H9 (cell line): ENCODE results near the gene PHF24. TPM values are rescaled to one million over a fixed set of nuclear protein-coding genes. Genes with fewer than 3 reads are reported as not detected.

ENCODE experiments used
- DNase-seq: peaks from one replicate; pipeline ENCODE4 v3.0.0-alpha.2; 2017
- H2AFZ ChIP-seq: one replicate; pipeline ENCODE4 v1.6.1; 2013; ENCODE audit warnings: mild to moderate bottlenecking, low read length, control low read depth, moderate library complexity
- H2AK5ac ChIP-seq: 2 replicates; pipeline ENCODE4 v1.6.1; 2013; ENCODE audit warnings: low read length, control low read depth, mixed read lengths; ENCODE audit not compliant: insufficient read length
- H2BK120ac ChIP-seq: one replicate; pipeline ENCODE4 v1.6.1; 2013; ENCODE audit warnings: low read depth, mild to moderate bottlenecking, low read length, control low read depth, inconsistent platforms; ENCODE audit not compliant: poor library complexity, severe bottlenecking
- H2BK12ac ChIP-seq: 2 replicates; pipeline ENCODE4 v1.6.1; 2013; ENCODE audit warnings: low read length, control low read depth, mixed read lengths, low read depth; ENCODE audit not compliant: insufficient read length
- H2BK15ac ChIP-seq: 2 replicates; pipeline ENCODE4 v1.6.1; 2013; ENCODE audit warnings: low read depth, low read length, control low read depth
- H2BK20ac ChIP-seq: one replicate; pipeline ENCODE4 v1.6.1; 2013; ENCODE audit warnings: low read depth, mild to moderate bottlenecking, low read length, control low read depth, inconsistent platforms; ENCODE audit not compliant: poor library complexity, severe bottlenecking
- H2BK5ac ChIP-seq: 2 replicates; pipeline ENCODE4 v1.6.1; 2013; ENCODE audit warnings: low read length, control low read depth, mixed read lengths; ENCODE audit not compliant: insufficient read length
- H3K14ac ChIP-seq: 2 replicates; pipeline ENCODE4 v1.6.1; 2013; ENCODE audit warnings: low read length, control low read depth; ENCODE audit not compliant: insufficient read depth
- H3K18ac ChIP-seq: 2 replicates; pipeline ENCODE4 v1.6.1; 2013; ENCODE audit warnings: low read depth, mild to moderate bottlenecking, mixed read lengths, low read length, control low read depth; ENCODE audit not compliant: insufficient read length
- H3K23ac ChIP-seq: 2 replicates; pipeline ENCODE4 v1.6.1; 2013; ENCODE audit warnings: low read length, control low read depth, mixed read lengths, low read depth; ENCODE audit not compliant: insufficient read length
- H3K23me2 ChIP-seq: 2 replicates; pipeline ENCODE4 v1.6.1; 2013; ENCODE audit warnings: low read depth, mild to moderate bottlenecking, mixed read lengths, low read length, control low read depth; ENCODE audit not compliant: insufficient read length, poor library complexity, severe bottlenecking
- H3K27ac ChIP-seq: 2 replicates; pipeline ENCODE4 v1.5.1; 2013; ENCODE audit warnings: low read length, control low read depth, mixed read lengths, low read depth; ENCODE audit not compliant: insufficient read length
- H3K27me3 ChIP-seq: 2 replicates; pipeline ENCODE4 v1.6.1; 2013; ENCODE audit warnings: low read length, control low read depth, inconsistent platforms; ENCODE audit not compliant: insufficient read depth
- H3K4ac ChIP-seq: 2 replicates; pipeline ENCODE4 v1.6.1; 2013; ENCODE audit warnings: low read depth, mild to moderate bottlenecking, control low read depth, inconsistent platforms, low read length, moderate library complexity
- H3K4me1 ChIP-seq: 2 replicates; pipeline ENCODE4 v1.6.1; 2013; ENCODE audit warnings: low read length, control low read depth, inconsistent platforms; ENCODE audit not compliant: insufficient read depth
- H3K4me2 ChIP-seq: 2 replicates; pipeline ENCODE4 v1.6.1; 2013; ENCODE audit warnings: low read length, control low read depth, mixed read lengths; ENCODE audit not compliant: insufficient read length, insufficient read depth
- H3K56ac ChIP-seq: 2 replicates; pipeline ENCODE4 v1.6.1; 2013; ENCODE audit warnings: low read depth, mild to moderate bottlenecking, mixed read lengths, low read length, control low read depth; ENCODE audit not compliant: insufficient read length
- H3K79me1 ChIP-seq: 2 replicates; pipeline ENCODE4 v1.6.1; 2013; ENCODE audit warnings: low read depth, mild to moderate bottlenecking, moderate library complexity, low read length, control low read depth, inconsistent platforms; ENCODE audit not compliant: insufficient read depth, poor library complexity, severe bottlenecking
- H3K79me2 ChIP-seq: 2 replicates; pipeline ENCODE4 v1.6.1; 2013; ENCODE audit warnings: low read length, control low read depth, inconsistent platforms; ENCODE audit not compliant: insufficient read depth
- H3K9ac ChIP-seq: 2 replicates; pipeline ENCODE4 v1.6.1; 2013; ENCODE audit warnings: low read length, control low read depth, mixed read lengths; ENCODE audit not compliant: insufficient read length; ENCODE audit errors: extremely low read depth
- H3K9me3 ChIP-seq: one replicate; pipeline ENCODE4 v1.6.1; 2013; ENCODE audit warnings: low read depth, low read length, inconsistent platforms; ENCODE audit not compliant: control insufficient read depth
- H3T11ph ChIP-seq: one replicate; pipeline ENCODE4 v1.6.1; 2013; ENCODE audit warnings: mild to moderate bottlenecking, low read length, control low read depth, inconsistent platforms
- H4K20me1 ChIP-seq: one replicate; pipeline ENCODE4 v1.6.1; 2013; ENCODE audit not compliant: control insufficient read depth, insufficient read length, insufficient read depth
- H4K5ac ChIP-seq: 2 replicates; pipeline ENCODE4 v1.6.1; 2013; ENCODE audit warnings: low read depth, mild to moderate bottlenecking, mixed read lengths, low read length, control low read depth; ENCODE audit not compliant: insufficient read length
- H4K8ac ChIP-seq: replicated peaks from 2 replicates; pipeline ENCODE4 v1.6.1; 2013; ENCODE audit warnings: low read length, control low read depth, mixed read lengths, low read depth; ENCODE audit not compliant: insufficient read length
- H4K91ac ChIP-seq: 2 replicates; pipeline ENCODE4 v1.6.1; 2013; ENCODE audit warnings: low read depth, mild to moderate bottlenecking, moderate library complexity, mixed read lengths, low read length, control low read depth; ENCODE audit not compliant: insufficient read length
- H3K27ac Mint-ChIP-seq, 3 experiments: 2 replicates in 2 of 3; 3 replicates in 1 of 3; pipeline ENCODE4 v1.8.0; 2020 to 2021; ENCODE audit warnings: mixed read lengths in 3 of 3, mild to moderate bottlenecking in 1 of 3, moderate library complexity in 1 of 3
- H3K27me3 Mint-ChIP-seq: 2 replicates; pipeline ENCODE4 v1.8.0; 2021; ENCODE audit warnings: low read depth, mild to moderate bottlenecking, moderate library complexity, mixed read lengths
- H3K36me3 Mint-ChIP-seq, 3 experiments: 2 replicates in 2 of 3; 3 replicates in 1 of 3; pipeline ENCODE4 v1.8.0; 2020 to 2021; ENCODE audit warnings: low read depth in 3 of 3, mixed read lengths in 3 of 3; ENCODE audit not compliant: insufficient read depth in 1 of 3
- H3K4me1 Mint-ChIP-seq, 2 experiments: 2 replicates each; pipeline ENCODE4 v1.8.0; 2020; ENCODE audit warnings: mixed read lengths in 2 of 2
- H3K4me3 Mint-ChIP-seq, 2 experiments: 2 replicates in 1 of 2; 3 replicates in 1 of 2; pipeline ENCODE4 v1.8.0; 2020 to 2021; ENCODE audit warnings: mild to moderate bottlenecking in 2 of 2, mixed read lengths in 2 of 2, moderate library complexity in 1 of 2
- H3K9me3 Mint-ChIP-seq, 2 experiments: 2 replicates in 1 of 2; 3 replicates in 1 of 2; pipeline ENCODE4 v1.8.0; 2020; ENCODE audit warnings: mild to moderate bottlenecking in 2 of 2, mixed read lengths in 2 of 2, moderate library complexity in 1 of 2
- CTCF ChIP-seq: fragments of 200-600 bp; sonication (generic); conservative IDR thresholded peaks from 3 replicates; pipeline ENCODE4 v1.8.0; 2021; ENCODE audit warnings: antibody characterized with exemption, mild to moderate bottlenecking
- WGBS: extraction: QIAGEN DNeasy Blood & Tissue Kit; methylation state at CpG from one replicate; pipeline ENCODE4 v1.1.7; 2013; ENCODE audit warnings: missing lambda C conversion rate, low lambda C conversion rate, mixed read lengths; ENCODE audit not compliant: insufficient read length; ENCODE audit errors: extremely low coverage; 5-methylcytosine and 5-hydroxymethylcytosine counted together
- total RNA-seq: library from RNA; stranded (reverse); gene quantifications from 2 replicates; pipeline ENCODE4 v1.2.1, GENCODE V29; 2021

The PHF24 gene
- total RNA-seq, 1 experiment from 2014 or later: 0.24 TPM

- no peak overlapping the region for H3K14ac ChIP-seq
- no peak overlapping the region for H2BK120ac ChIP-seq
- no peaks in the 10 kb centered on the region for H3K27me3 ChIP-seq
- H2AFZ ChIP-seq: no peak overlapping the region
- no peak overlapping the region for H3K4ac ChIP-seq
- H2BK15ac ChIP-seq: no peak overlapping the region
- H3K79me1 ChIP-seq: no peaks in the 10 kb centered on the region
- H2AK5ac ChIP-seq: no peak overlapping the region
- no peak overlapping the region for H3K56ac ChIP-seq
- H4K91ac ChIP-seq: no peak overlapping the region
- H4K5ac ChIP-seq: no peak overlapping the region
- peaks cover 6% of the 10 kb centered on the region; the same call in 1 of the 2 replicates for H3K4me1 ChIP-seq
- no peak overlapping the region for H3T11ph ChIP-seq
- H3K9me3 ChIP-seq: no peaks in the 10 kb centered on the region
- no CpG with 5 or more reads among the region's 26 CpGs for WGBS
- no peak overlapping the region for H3K4me2 ChIP-seq
- Mint-ChIP-seq H3K4me1 (peaks cover 44 to 48% of the 10 kb centered on the region in 2 experiments), H3K36me3 (peaks cover 34 to 55% (median 46%) of the 10 kb centered on the region in 3 experiments), H3K27ac (peak overlapping the region in 1 of 3 experiments; percentile 65; a peak in 1 of 7 replicates), H3K4me3 (no peak overlapping the region), H3K9me3 (no peaks in the 10 kb centered on the region), H3K27me3 (peaks cover 2% of the 10 kb centered on the region; the same call in 1 of the 2 replicates)
- no peak overlapping the region for H2BK20ac ChIP-seq
- H2BK12ac ChIP-seq: no peak overlapping the region
- H3K9ac ChIP-seq: no peak overlapping the region
- DNase-seq: peak; percentile 20
- no peak overlapping the region for H4K8ac ChIP-seq
- H2BK5ac ChIP-seq: no peak overlapping the region
- H3K18ac ChIP-seq: no peak overlapping the region
- no peaks in the 10 kb centered on the region for H3K23me2 ChIP-seq
- no peaks in the 10 kb centered on the region for H4K20me1 ChIP-seq
- no peak overlapping the region for H3K27ac ChIP-seq
- no peaks in the 10 kb centered on the region for H3K79me2 ChIP-seq
- no peak for TF ChIP-seq CTCF
- no peak overlapping the region for H3K23ac ChIP-seq
Observed at GRCh38 chr9:34996181-34996904, 38.3 kb downstream of the PHF24 start.
